Activated CD4-positive, alpha-beta memory T cell treated with anti-CD3 and anti-CD28 coated beads, Interleukin-2, amount 10 ng/mL, durations not matched to agents 7 days and 5 days (primary cell): Measurements from ENCODE around the gene TM7SF2. TPM values are rescaled to one million over a fixed set of nuclear protein-coding genes. Genes with fewer than 3 reads are reported as not detected.

ENCODE experiments used
- CTCF ChIA-PET: fragments of 350-600 bp; sonication (Branson Sonifier 250); formaldehyde crosslinking; loops from one replicate; lab custom pipeline; 2021; ENCODE audit warnings: antibody characterized with exemption, inconsistent platforms; lab: Charles Lee
- POLR2A ChIA-PET: fragments of 350-600 bp; sonication (Branson Sonifier 250); formaldehyde crosslinking; loops from one replicate; lab custom pipeline; 2021; ENCODE audit warnings: antibody characterized with exemption; lab: Charles Lee
- DNase-seq: peaks from one replicate; pipeline ENCODE4 v3.0.0-alpha.2; 2020
- H3K27ac Mint-ChIP-seq: one replicate; pipeline ENCODE4 v1.8.0; 2021; ENCODE audit warnings: mild to moderate bottlenecking, mixed read lengths
- H3K27me3 Mint-ChIP-seq: one replicate; pipeline ENCODE4 v1.8.0; 2021; ENCODE audit warnings: mixed read lengths
- H3K36me3 Mint-ChIP-seq: one replicate; pipeline ENCODE4 v1.8.0; 2021; ENCODE audit warnings: low read depth, mixed read lengths
- H3K4me1 Mint-ChIP-seq: one replicate; pipeline ENCODE4 v1.8.0; 2021; ENCODE audit warnings: mixed read lengths
- H3K4me3 Mint-ChIP-seq: one replicate; pipeline ENCODE4 v1.8.0; 2021; ENCODE audit warnings: mild to moderate bottlenecking, mixed read lengths
- H3K9me3 Mint-ChIP-seq: one replicate; pipeline ENCODE4 v1.8.0; 2021; ENCODE audit warnings: mixed read lengths
- total RNA-seq, 2 experiments: library from RNA; stranded (reverse); gene quantifications; one replicate each; pipeline ENCODE4 v1.2.3, GENCODE V29; 2021

The TM7SF2 gene
- total RNA-seq, 2 experiments from 2014 or later, result 27.2 to 28.4 TPM

GRCh38 chr11:65109231-65110198 lies 2.2 kb upstream of the TM7SF2 start:
- ChIA-PET POLR2A (interaction anchor here (1.0 to 5.7 kb wide), 10 partner anchors 12 to 152 kb away, joined by 4 to 83 read pairs (median 16); partner anchors contain the start of genes ARL2, CAPN1, CDCA5 and FAU), CTCF (interaction anchor here (0.7 to 5.2 kb wide), 18 partner anchors 8 to 261 kb away, joined by 3 to 89 read pairs (median 4); partner anchors contain the start of genes ARL2, CAPN1, CDCA5 and FAU)
- H3K36me3 Mint-ChIP-seq, result peaks cover 21% of the 10 kb centered on the region
- no peak for DNase-seq
- H3K4me3 Mint-ChIP-seq, result no peak overlapping the region
- peak overlapping the region; percentile 44 for H3K27ac Mint-ChIP-seq
- H3K4me1 Mint-ChIP-seq, result peaks cover 49% of the 10 kb centered on the region
- H3K27me3 Mint-ChIP-seq, result no peaks in the 10 kb centered on the region
- no peaks in the 10 kb centered on the region for H3K9me3 Mint-ChIP-seq

DNA sequence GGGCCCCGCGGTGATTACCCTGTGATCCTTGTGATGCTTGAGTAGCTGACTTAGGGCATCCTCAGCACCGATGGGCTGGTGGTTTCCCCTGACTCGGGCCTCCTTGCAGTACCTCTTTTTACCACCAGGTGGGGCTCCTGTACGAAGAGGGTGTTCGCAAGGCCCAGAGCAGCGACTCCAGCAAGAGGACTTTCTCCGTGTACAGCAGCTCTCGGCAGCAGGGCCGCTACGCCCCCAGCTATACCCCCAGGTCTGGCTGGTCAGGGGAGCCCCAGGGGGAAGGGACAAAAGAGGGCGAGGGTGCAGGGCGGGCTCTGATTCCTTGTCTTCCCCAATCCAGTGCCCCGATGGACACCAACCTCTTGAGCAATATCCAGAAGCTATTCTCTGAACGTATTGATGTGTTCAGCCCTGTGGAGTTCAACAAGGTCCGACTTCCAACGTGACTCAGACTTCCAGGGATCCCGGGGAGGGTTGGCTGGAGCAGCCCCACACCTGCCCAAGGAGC lies 1.3 kb upstream of the TM7SF2 start:
- peak; percentile 95 for DNase-seq
- ChIA-PET CTCF (interaction anchor here (0.7 to 5.2 kb wide), 22 partner anchors 9 to 331 kb away, joined by 3 to 89 read pairs (median 4); partner anchors contain the start of genes ARL2, CAPN1, CDCA5 and FAU), POLR2A (interaction anchor here (0.6 to 5.7 kb wide), 12 partner anchors 11 to 366 kb away, joined by 3 to 83 read pairs (median 10); partner anchors contain the start of genes ARL2, CAPN1, CDCA5 and EHD1)
- H3K27me3 Mint-ChIP-seq, result no peaks in the 10 kb centered on the region
- H3K27ac Mint-ChIP-seq, result peak overlapping the region; percentile 44
- peaks cover 16% of the 10 kb centered on the region for H3K36me3 Mint-ChIP-seq
- H3K9me3 Mint-ChIP-seq, result no peaks in the 10 kb centered on the region
- no peak overlapping the region for H3K4me3 Mint-ChIP-seq
- peaks cover 43% of the 10 kb centered on the region for H3K4me1 Mint-ChIP-seq

- Mint-ChIP-seq H3K4me1 (peaks cover 44% of the 10 kb centered on the region), H3K27me3 (no peaks in the 10 kb centered on the region), H3K9me3 (no peaks in the 10 kb centered on the region), H3K36me3 (peaks cover 13% of the 10 kb centered on the region), H3K4me3 (peak overlapping the region; percentile 87), H3K27ac (peak overlapping the region; percentile 80)
- DNase-seq, result no peak
- POLR2A ChIA-PET, result interaction anchor here (0.6 to 5.7 kb wide), 15 partner anchors 9 to 367 kb away, joined by 3 to 83 read pairs (median 6); partner anchors contain the start of genes ARL2, CAPN1, CDCA5 and EHD1
- CTCF ChIA-PET, result interaction anchor here (0.9 to 5.2 kb wide), 26 partner anchors 9 to 332 kb away, joined by 3 to 89 read pairs (median 5); partner anchors contain the start of genes ARL2, CAPN1, CDCA5 and FAU
These were observed 421 bp upstream of the TM7SF2 start for GRCh38 chr11:65111159-65111743.

- H3K4me3 Mint-ChIP-seq, result peak overlapping the region; percentile 87
- H3K4me1 Mint-ChIP-seq, result peaks cover 53% of the 10 kb centered on the region
- ChIA-PET CTCF (interaction anchor here (0.9 to 5.2 kb wide), 14 partner anchors 8 to 334 kb away, joined by 3 to 89 read pairs (median 6); partner anchors contain the start of genes CDCA5, FAU, MRPL49 and SF1), POLR2A (interaction anchor here (0.6 to 5.7 kb wide), 13 partner anchors 8 to 369 kb away, joined by 3 to 83 read pairs (median 6); partner anchors contain the start of genes CAPN1, FAU, MRPL49 and NEAT1)
- peaks cover 16% of the 10 kb centered on the region for H3K36me3 Mint-ChIP-seq
- no peaks in the 10 kb centered on the region for H3K27me3 Mint-ChIP-seq
- no peaks in the 10 kb centered on the region for H3K9me3 Mint-ChIP-seq
- peak overlapping the region; percentile 71 for H3K27ac Mint-ChIP-seq
- DNase-seq, result peak; percentile 83
These were observed 1.1 kb downstream of the TM7SF2 start for GRCh38 chr11:65112546-65113360.

DNA sequence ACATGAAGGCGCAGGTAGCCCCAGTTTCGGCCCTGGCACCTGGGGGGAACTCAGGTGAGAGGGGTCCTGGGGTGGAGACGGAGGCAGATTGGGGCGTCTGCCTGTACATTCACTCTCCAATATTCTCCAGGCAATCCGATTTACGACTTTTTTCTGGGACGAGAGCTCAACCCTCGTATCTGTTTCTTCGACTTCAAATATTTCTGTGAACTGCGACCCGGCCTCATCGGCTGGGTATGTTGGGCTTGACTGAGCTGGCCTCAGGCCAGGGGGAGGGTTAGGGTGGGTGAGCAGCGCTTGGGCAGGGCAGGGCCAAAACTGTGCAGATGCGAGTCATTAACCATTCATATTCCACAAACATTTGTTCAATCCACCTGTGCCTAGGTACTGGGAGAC lies 1.7 kb downstream of the TM7SF2 start:
- CTCF ChIA-PET, result interaction anchor here (0.5 to 5.2 kb wide), 9 partner anchors 8 to 223 kb away, joined by 3 to 89 read pairs (median 8); partner anchors contain the start of genes FAU, MRPL49, SYVN1 and VPS51
- peaks cover 57% of the 10 kb centered on the region for H3K4me1 Mint-ChIP-seq
- peak overlapping the region; percentile 71 for H3K27ac Mint-ChIP-seq
- H3K36me3 Mint-ChIP-seq, result peaks cover 22% of the 10 kb centered on the region
- H3K9me3 Mint-ChIP-seq, result no peaks in the 10 kb centered on the region
- POLR2A ChIA-PET, result interaction anchor here (0.6 to 5.7 kb wide), 8 partner anchors 8 to 216 kb away, joined by 3 to 83 read pairs (median 5); partner anchors contain the start of genes CDCA5, FAU, MRPL49 and POLA2
- peak overlapping the region; percentile 87 for H3K4me3 Mint-ChIP-seq
- DNase-seq, result no peak
- H3K27me3 Mint-ChIP-seq, result no peaks in the 10 kb centered on the region

DNA sequence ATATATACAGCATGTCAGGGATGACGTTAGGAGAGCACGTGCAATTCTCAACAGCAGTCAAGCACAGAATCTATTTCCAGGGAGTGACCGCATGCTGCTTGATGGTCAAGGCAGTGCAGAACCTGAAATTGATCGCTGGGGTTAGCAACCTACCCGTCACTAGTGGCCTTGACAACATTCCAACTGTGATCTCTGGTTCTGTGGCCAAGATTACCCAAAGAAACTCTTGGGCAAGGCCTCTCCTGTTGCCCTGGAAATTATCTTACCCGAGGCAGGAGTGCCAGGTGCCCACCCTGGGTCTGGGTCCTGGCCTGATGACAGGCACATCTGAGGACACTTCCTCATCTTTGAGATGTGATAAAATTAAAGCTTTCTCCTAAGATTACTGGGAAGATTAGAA lies 2.2 kb downstream of the TM7SF2 start:
- peaks cover 62% of the 10 kb centered on the region for H3K4me1 Mint-ChIP-seq
- peaks cover 26% of the 10 kb centered on the region for H3K36me3 Mint-ChIP-seq
- no peak overlapping the region for H3K27ac Mint-ChIP-seq
- H3K27me3 Mint-ChIP-seq, result no peaks in the 10 kb centered on the region
- CTCF ChIA-PET, result interaction anchor here (0.5 to 5.2 kb wide), 3 partner anchors 7 to 223 kb away, joined by 3 to 89 read pairs (median 36); partner anchors contain the start of genes FAU, MRPL49 and VPS51
- POLR2A ChIA-PET, result interaction anchor here (1.0 to 5.7 kb wide), 3 partner anchors 8 to 30 kb away, joined by 4 to 83 read pairs (median 4); partner anchors contain the start of genes CDCA5, FAU, MRPL49 and VPS51
- H3K9me3 Mint-ChIP-seq, result no peaks in the 10 kb centered on the region
- peak overlapping the region; percentile 87 for H3K4me3 Mint-ChIP-seq
- no peak for DNase-seq

DNA sequence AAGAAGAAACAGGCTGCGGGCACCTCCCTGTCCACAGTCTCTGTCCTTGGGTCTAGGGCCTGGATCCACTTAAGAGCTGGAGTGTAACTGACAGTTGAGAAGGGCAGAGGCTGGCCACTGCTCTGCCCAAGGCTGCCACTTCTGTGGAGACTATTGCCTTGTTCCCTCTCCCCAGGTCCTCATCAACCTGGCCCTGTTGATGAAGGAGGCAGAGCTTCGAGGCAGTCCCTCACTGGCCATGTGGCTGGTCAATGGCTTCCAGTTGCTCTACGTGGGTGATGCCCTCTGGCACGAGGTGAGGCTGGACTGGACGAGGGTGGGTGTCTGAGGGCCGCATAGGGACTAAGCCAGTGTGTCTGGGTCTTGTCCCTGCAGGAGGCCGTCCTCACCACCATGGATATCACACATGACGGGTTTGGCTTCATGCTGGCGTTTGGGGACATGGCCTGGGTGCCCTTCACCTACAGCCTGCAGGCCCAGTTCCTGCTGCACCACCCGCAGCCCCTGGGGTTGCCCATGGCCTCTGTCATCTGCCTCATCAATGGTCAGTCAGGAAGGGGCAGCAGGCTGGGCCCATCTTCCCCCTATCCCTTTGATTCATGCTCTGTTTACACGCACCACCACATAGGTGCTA lies 3.0 kb downstream of the TM7SF2 start:
- peaks cover 65% of the 10 kb centered on the region for H3K4me1 Mint-ChIP-seq
- no peak overlapping the region for H3K27ac Mint-ChIP-seq
- POLR2A ChIA-PET, result interaction anchor here (1.3 to 5.7 kb wide), 2 partner anchors 18 to 31 kb away, joined by 4 to 83 read pairs; partner anchors contain the start of genes CDCA5 and VPS51
- CTCF ChIA-PET, result no interaction called here
- no peaks in the 10 kb centered on the region for H3K27me3 Mint-ChIP-seq
- no peak for DNase-seq
- no peak overlapping the region for H3K4me3 Mint-ChIP-seq
- no peaks in the 10 kb centered on the region for H3K9me3 Mint-ChIP-seq
- peaks cover 31% of the 10 kb centered on the region for H3K36me3 Mint-ChIP-seq

DNA sequence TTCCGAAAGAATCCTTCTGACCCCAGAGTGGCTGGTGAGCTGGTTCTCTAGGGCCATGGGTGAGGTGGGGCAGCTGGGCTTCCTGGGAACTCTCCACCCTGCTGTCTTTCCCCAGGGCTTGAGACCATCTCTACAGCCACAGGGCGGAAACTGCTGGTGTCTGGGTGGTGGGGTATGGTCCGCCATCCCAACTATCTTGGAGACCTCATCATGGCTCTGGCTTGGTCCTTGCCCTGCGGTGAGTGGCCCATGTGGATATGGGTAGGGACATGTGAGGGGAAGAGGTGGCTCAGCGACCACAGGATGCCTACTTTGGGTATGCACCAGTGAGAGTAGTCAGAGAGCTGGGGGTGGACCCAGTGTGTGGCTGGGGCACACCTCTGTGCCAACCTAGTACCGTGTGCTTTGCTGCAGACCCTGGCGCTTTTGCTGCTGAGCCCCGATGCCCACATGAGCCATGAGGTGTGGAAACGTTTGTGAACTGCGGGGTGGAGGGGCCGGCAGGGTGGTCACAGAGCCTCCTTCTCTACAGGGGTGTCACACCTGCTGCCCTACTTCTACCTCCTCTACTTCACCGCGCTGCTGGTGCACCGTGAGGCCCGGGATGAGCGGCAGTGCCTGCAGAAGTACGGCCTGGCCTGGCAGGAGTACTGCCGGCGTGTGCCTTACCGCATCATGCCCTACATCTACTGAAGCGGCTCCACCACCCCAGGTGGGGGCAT lies 3.9 kb downstream of the TM7SF2 start:
- H3K27me3 Mint-ChIP-seq, result no peaks in the 10 kb centered on the region
- peak overlapping the region; percentile 90 for H3K4me3 Mint-ChIP-seq
- no peak for DNase-seq
- peaks cover 67% of the 10 kb centered on the region for H3K4me1 Mint-ChIP-seq
- H3K27ac Mint-ChIP-seq, result peak overlapping the region; percentile 95
- ChIA-PET CTCF (interaction anchor here (0.6 kb wide), 1 partner anchor 23 kb away, joined by 3 read pairs; no protein-coding TSS in a partner anchor), POLR2A (interaction anchor here (1.0 to 5.7 kb wide), 8 partner anchors 17 to 337 kb away, joined by 3 to 83 read pairs (median 12); partner anchors contain the start of genes ARL2, CDCA5, SAC3D1 and SF1)
- no peaks in the 10 kb centered on the region for H3K9me3 Mint-ChIP-seq
- H3K36me3 Mint-ChIP-seq, result peaks cover 37% of the 10 kb centered on the region

DNA sequence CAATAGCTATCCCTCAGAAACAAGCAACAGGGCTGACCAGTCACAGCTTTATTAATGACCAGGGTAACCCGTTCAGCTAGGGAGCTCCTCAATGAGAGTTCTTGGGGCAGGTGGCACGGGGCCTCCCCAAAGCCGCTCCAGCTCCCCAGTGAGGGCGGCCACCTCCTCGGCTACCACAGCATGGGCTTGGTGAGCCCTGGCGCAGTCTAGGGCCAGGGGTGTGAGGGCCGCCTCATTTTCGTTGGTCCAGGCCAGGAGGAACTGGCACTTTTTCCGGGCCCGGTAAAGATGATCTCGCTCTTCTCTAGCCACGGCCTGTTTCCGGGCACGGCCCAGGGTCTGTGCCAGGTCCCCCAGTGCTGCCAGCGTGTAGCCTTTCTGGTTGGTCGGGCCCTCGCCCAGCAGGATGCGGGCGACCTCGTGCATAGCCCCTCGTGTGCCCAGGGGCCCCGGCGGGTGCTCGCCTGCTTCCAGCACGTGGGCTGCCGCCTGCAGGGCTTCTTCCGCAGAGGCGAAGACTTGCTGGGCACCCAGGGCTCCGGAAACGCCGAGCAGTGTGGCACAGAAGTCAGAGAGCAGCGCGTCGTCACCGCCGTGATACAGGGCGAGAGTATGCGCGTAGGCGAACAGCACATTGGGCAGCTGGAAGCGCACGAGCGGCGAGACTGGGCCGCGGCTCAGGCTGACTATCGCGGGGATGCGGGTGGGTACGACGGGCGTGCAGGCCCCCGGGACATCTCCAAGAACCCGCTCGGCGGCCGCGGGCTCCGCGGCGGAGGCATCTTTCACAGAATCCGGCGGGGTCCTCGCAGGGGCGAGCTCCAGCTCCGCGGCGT lies 4.9 kb downstream of the TM7SF2 start:
- no peaks in the 10 kb centered on the region for H3K9me3 Mint-ChIP-seq
- H3K4me1 Mint-ChIP-seq, result peaks cover 67% of the 10 kb centered on the region
- H3K4me3 Mint-ChIP-seq, result peak overlapping the region; percentile 90
- H3K36me3 Mint-ChIP-seq, result peaks cover 48% of the 10 kb centered on the region
- H3K27ac Mint-ChIP-seq, result peak overlapping the region; percentile 95
- ChIA-PET CTCF (interaction anchor here (1.0 to 3.3 kb wide), 5 partner anchors 18 to 255 kb away, joined by 3 to 17 read pairs (median 5); partner anchors contain the start of genes ARL2 and SYVN1), POLR2A (interaction anchor here (0.6 to 4.7 kb wide), 25 partner anchors 8 to 499 kb away, joined by 3 to 49 read pairs (median 4); partner anchors contain the start of genes ARL2, CAPN1, CDCA5 and MALAT1)
- peak; percentile 70 for DNase-seq
- H3K27me3 Mint-ChIP-seq, result no peaks in the 10 kb centered on the region
